PC-9 (cell line): ENCODE results near the gene CEMIP2. TPM values are rescaled to one million over a fixed set of nuclear protein-coding genes. Genes with fewer than 3 reads are reported as not detected.
A peak's percentile ranks its signal among the peaks of the same experiment; 100 is the strongest.
"Not testable (repeated sequence)": the region's sequence is repeated elsewhere in the genome, so short reads cannot be mapped to it uniquely, and the experiment has no call there.

ENCODE experiments used
- BruUV-seq: library from RNA; stranded (reverse); fragments of 400-500 nt; replicated peaks from 2 replicates; lab custom pipeline; 2021; lab: Mats Ljungman, UMichigan
- CTCF ChIA-PET: fragments of 300-600 bp; sonication (Branson Sonifier 250); formaldehyde crosslinking; loops from one replicate; lab custom pipeline; 2022; ENCODE audit warnings: antibody characterized with exemption; lab: Charles Lee
- POLR2A ChIA-PET: fragments of 300-600 bp; sonication (Branson Sonifier 250); formaldehyde crosslinking; loops from one replicate; lab custom pipeline; 2022; ENCODE audit warnings: antibody characterized with exemption; ENCODE audit not compliant: unreplicated experiment; lab: Charles Lee
- DNase-seq, 2 experiments: peaks; one replicate each; pipeline versions ENCODE4 v3.0.0 to v3.0.0-alpha.2; 2015 to 2022; ENCODE audit warnings: mixed read lengths in 1 of 2
- H2AFZ ChIP-seq: fragments of 200-600 bp; sonication (generic); 2 replicates; pipeline ENCODE4 v1.8.1; 2017; ENCODE audit warnings: antibody characterized with exemption
- H3F3A ChIP-seq: fragments of 200-600 bp; sonication (generic); 2 replicates; pipeline ENCODE4 v1.8.1; 2017; ENCODE audit warnings: antibody characterized with exemption, mild to moderate bottlenecking, low read depth; ENCODE audit not compliant: insufficient read depth
- H3K27ac ChIP-seq: fragments of 200-600 bp; sonication (generic); 2 replicates; pipeline ENCODE4 v1.6.1; 2016; ENCODE audit warnings: mixed run types
- H3K27me3 ChIP-seq: fragments of 200-600 bp; sonication (generic); 2 replicates; pipeline ENCODE4 v1.6.1; 2016; ENCODE audit warnings: low read depth, mixed run types; ENCODE audit not compliant: insufficient read depth
- H3K36me3 ChIP-seq: fragments of 200-600 bp; sonication (generic); 2 replicates; pipeline ENCODE4 v1.6.1; 2016; ENCODE audit warnings: low read depth, mixed run types
- H3K4me1 ChIP-seq: fragments of 200-600 bp; sonication (generic); replicated peaks from 2 replicates; pipeline ENCODE4 v1.6.1; 2016; ENCODE audit warnings: mixed run types; ENCODE audit not compliant: insufficient read depth
- H3K4me2 ChIP-seq: fragments of 200-600 bp; sonication (generic); 2 replicates; pipeline ENCODE4 v1.6.1; 2017; ENCODE audit warnings: mixed run types
- H3K4me3 ChIP-seq: fragments of 200-600 bp; sonication (generic); 2 replicates; pipeline ENCODE4 v1.6.1; 2016; ENCODE audit warnings: mixed run types
- H3K79me2 ChIP-seq: fragments of 200-600 bp; sonication (generic); 2 replicates; pipeline ENCODE4 v1.6.1; 2017; ENCODE audit warnings: low read depth, mixed run types
- H3K9me2 ChIP-seq: fragments of 200-600 bp; sonication (generic); 2 replicates; pipeline ENCODE4 v1.8.1; 2017; ENCODE audit warnings: mild to moderate bottlenecking; ENCODE audit not compliant: insufficient read depth
- H3K9me3 ChIP-seq: fragments of 200-600 bp; sonication (generic); 2 replicates; pipeline ENCODE4 v1.8.1; 2016; ENCODE audit warnings: low read depth; ENCODE audit not compliant: insufficient read depth
- H4K20me1 ChIP-seq: fragments of 200-600 bp; sonication (generic); 2 replicates; pipeline ENCODE4 v1.8.1; 2017; ENCODE audit not compliant: insufficient read depth
- EZH2 ChIP-seq: fragments of 200-600 bp; sonication (generic); IDR thresholded peaks from 2 replicates; pipeline ENCODE4 v1.8.0; 2017; ENCODE audit warnings: antibody characterized with exemption, low read depth
- intact Hi-C: fragments of 100-400 bp; cut with micrococcal nuclease; formaldehyde crosslinking; loops from one replicate; pipeline ENCODE4 v1.10.0; 2022; ENCODE audit not compliant: unreplicated experiment
- total RNA-seq: library from RNA; stranded (reverse); gene quantifications from 2 replicates; pipeline ENCODE4 v1.2.3, GENCODE V29; 2021
- TF ChIP-seq, protein P1 (sequence below): fragments of 200-600 bp; sonication (generic); conservative IDR thresholded peaks from 2 replicates; pipeline ENCODE4 v1.6.1; 2017; ENCODE audit warnings: mixed run types, antibody characterized with exemption, mild to moderate bottlenecking, moderate library complexity

The CEMIP2 gene
- total RNA-seq, 1 experiment from 2014 or later, result 77.0 TPM

DNA sequence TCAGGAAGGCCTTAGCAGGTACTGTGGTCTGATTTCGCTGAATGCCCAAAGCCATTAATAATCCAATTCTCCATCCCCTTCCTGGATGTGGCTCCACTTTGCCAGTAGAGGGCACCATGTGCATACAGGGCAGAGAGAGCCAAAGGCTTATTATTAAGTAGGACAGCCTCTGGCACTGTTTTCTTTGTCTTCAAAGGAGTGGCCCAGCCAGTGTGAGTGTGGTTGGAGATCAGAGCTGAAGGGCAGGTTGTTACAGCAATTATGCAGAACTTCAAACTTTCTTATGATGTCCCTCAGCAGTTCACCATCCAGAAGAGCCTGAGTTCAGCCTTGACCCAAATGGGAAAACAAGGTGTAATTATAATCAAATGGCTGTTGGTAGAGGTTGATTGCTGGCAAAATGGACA, 38.6 kb upstream of the CEMIP2 start:
- Histone ChIP-seq H3K9me3 (no peaks in the 10 kb centered on the region), H3K27ac (no peak overlapping the region), H3K36me3 (no peaks in the 10 kb centered on the region), H3K79me2 (no peaks in the 10 kb centered on the region), H3K4me2 (no peak overlapping the region), H3K4me3 (no peak overlapping the region), H3K4me1 (no peaks in the 10 kb centered on the region), H3K9me2 (no peaks in the 10 kb centered on the region), H3K27me3 (no peaks in the 10 kb centered on the region), H4K20me1 (no peaks in the 10 kb centered on the region), H3F3A (no peaks in the 10 kb centered on the region), H2AFZ (no peak overlapping the region)
- ChIA-PET CTCF (interaction anchor here (0.5 to 1.2 kb wide), 9 partner anchors 76 to 317 kb away, joined by 3 to 5 read pairs (median 3); no protein-coding TSS in a partner anchor), POLR2A (no interaction called here)
- intact Hi-C loops, result loop anchor here (1.0 to 5.0 kb wide), 4 partner anchors 168 to 522 kb away; no protein-coding TSS in a partner anchor
- peak; percentile 66 to 79 for DNase-seq
- BruUV-seq, result no TSS peak
- TF ChIP-seq, protein P1, sequence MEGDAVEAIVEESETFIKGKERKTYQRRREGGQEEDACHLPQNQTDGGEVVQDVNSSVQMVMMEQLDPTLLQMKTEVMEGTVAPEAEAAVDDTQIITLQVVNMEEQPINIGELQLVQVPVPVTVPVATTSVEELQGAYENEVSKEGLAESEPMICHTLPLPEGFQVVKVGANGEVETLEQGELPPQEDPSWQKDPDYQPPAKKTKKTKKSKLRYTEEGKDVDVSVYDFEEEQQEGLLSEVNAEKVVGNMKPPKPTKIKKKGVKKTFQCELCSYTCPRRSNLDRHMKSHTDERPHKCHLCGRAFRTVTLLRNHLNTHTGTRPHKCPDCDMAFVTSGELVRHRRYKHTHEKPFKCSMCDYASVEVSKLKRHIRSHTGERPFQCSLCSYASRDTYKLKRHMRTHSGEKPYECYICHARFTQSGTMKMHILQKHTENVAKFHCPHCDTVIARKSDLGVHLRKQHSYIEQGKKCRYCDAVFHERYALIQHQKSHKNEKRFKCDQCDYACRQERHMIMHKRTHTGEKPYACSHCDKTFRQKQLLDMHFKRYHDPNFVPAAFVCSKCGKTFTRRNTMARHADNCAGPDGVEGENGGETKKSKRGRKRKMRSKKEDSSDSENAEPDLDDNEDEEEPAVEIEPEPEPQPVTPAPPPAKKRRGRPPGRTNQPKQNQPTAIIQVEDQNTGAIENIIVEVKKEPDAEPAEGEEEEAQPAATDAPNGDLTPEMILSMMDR, result peak; percentile 89
- no peak for TF ChIP-seq EZH2

DNA sequence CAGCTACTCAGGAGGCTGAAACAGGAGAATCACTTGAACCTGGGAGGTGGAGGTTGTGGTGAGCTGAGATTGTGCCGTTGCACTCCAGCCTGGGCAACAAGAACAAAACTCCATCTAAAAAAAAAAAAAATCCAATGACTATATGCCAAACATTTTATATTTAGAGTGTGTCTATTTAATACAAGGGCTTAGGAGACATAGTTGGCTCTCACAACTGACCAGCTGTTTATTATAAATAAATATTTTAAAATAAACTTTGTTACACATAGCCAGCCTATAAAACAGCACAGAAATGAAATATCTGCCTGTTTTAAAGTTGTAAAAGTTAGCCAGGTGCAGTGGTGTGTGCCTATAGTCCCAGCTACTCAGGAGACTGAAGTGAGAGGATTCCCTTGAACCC, 36.8 kb upstream of the CEMIP2 start:
- intact Hi-C loops, result loop anchor here (5.0 kb wide), 1 partner anchor 467 kb away; no protein-coding TSS in a partner anchor
- CTCF ChIA-PET, result interaction anchor here (0.7 kb wide), 1 partner anchor 328 kb away, joined by 5 read pairs; no protein-coding TSS in a partner anchor
- H3K9me2 ChIP-seq, result not testable (repeated sequence)

DNA sequence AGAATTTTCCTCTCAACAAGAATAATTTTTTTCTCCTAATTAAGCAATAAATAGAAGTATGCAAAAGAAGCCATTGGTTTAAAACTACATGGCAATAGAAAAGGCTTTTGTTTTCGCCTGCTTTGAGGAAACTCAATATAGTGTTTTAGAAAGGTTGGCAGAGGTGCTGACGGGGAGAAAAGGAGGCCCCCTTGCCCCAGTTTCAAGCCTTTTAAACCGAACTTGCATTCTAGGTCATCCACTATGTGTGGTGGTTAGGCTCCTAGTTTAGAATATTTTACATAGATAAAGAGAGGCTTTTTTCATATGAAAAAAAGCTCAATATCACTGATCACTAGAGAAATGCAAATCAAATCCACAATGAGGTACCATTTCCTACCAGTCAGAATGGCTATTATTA, 33.5 kb upstream of the CEMIP2 start:
- H3F3A ChIP-seq, result no peaks in the 10 kb centered on the region
- H3K4me2 ChIP-seq, result no peak overlapping the region
- no peak overlapping the region for H3K27ac ChIP-seq
- H3K9me3 ChIP-seq, result no peaks in the 10 kb centered on the region
- no peaks in the 10 kb centered on the region for H4K20me1 ChIP-seq
- no peaks in the 10 kb centered on the region for H3K4me1 ChIP-seq
- DNase-seq, result no peak
- TF ChIP-seq, protein P1, result no peak
- TF ChIP-seq EZH2, result no peak
- intact Hi-C loops, result no loop called here
- BruUV-seq, result no TSS peak
- no peak overlapping the region for H3K4me3 ChIP-seq
- H3K27me3 ChIP-seq, result no peaks in the 10 kb centered on the region
- no peak overlapping the region for H2AFZ ChIP-seq
- no peaks in the 10 kb centered on the region for H3K79me2 ChIP-seq
- POLR2A ChIA-PET, result no interaction called here
- H3K9me2 ChIP-seq, result no peaks in the 10 kb centered on the region
- no peaks in the 10 kb centered on the region for H3K36me3 ChIP-seq
- CTCF ChIA-PET, result no interaction called here

More for the DNA sequence above, 36.8 kb upstream of the CEMIP2 start:
- H2AFZ ChIP-seq, H3F3A ChIP-seq, H3K27me3 ChIP-seq, H3K79me2 ChIP-seq, H3K4me1 ChIP-seq, H3K9me3 ChIP-seq, H3K36me3 ChIP-seq, H3K27ac ChIP-seq, H3K4me2 ChIP-seq, POLR2A ChIA-PET, H3K4me3 ChIP-seq, H4K20me1 ChIP-seq, BruUV-seq, DNase-seq: not testable (repeated sequence)

DNA sequence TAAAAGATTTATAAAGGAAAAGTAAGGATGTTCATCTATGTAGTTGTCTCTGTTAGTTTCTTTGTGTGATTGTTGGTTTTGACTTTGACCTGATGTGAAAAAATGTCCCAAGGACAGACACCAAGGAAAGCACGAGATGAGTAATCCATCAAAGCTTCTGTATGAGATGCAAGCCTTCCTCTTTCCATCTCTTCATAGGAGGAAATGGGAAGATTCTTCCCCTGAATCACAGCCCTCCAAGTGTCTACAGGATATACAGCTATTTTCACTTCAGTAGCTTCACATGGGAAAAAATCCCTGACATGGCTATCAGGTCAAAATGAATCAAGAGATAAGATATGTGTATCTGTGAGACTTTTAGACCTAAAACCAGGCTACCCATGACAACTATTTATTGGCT, 29.0 kb upstream of the CEMIP2 start:
- no peak for DNase-seq
- Histone ChIP-seq H2AFZ (no peak overlapping the region), H3K27me3 (no peaks in the 10 kb centered on the region), H3K9me3 (no peaks in the 10 kb centered on the region), H3K36me3 (no peaks in the 10 kb centered on the region), H3K79me2 (no peaks in the 10 kb centered on the region), H3K4me1 (no peaks in the 10 kb centered on the region), H3K4me2 (no peak overlapping the region), H3F3A (no peaks in the 10 kb centered on the region), H3K4me3 (no peak overlapping the region), H3K9me2 (no peaks in the 10 kb centered on the region), H3K27ac (no peak overlapping the region), H4K20me1 (no peaks in the 10 kb centered on the region)
- intact Hi-C loops, result no loop called here
- ChIA-PET POLR2A (no interaction called here), CTCF (no interaction called here)
- no TSS peak for BruUV-seq
- TF ChIP-seq, protein P1, result no peak
- no peak for TF ChIP-seq EZH2
